KG1 (cell line): ENCODE measurements around the gene FGF22.

Experiments used
- DNase-seq: peaks from one replicate; lab custom pipeline; 2025; lab: John Stamatoyannopoulos, UW

Gene FGF22

DNA sequence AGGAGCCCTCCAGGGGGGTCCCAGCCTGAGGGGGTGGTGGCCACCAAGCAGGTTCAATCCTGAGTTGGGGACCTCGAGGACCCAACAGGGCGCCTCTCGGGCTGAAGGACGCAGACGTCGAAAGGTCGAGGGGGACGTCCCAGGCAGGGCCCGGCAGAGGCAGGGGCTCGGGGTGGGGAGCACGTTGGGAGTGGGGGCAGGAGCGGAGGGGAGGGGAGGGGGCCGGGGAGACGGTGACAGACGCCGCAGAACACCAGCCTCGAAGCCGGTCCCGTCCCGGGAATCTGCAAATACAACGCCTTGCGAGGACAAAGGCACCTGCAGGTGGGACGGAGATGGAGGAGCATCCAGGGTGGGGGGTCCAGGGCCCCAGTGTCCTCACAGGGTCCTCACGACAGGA is 4.1 kb downstream of the FGF22 start:
- DNase-seq: no peak

DNA sequence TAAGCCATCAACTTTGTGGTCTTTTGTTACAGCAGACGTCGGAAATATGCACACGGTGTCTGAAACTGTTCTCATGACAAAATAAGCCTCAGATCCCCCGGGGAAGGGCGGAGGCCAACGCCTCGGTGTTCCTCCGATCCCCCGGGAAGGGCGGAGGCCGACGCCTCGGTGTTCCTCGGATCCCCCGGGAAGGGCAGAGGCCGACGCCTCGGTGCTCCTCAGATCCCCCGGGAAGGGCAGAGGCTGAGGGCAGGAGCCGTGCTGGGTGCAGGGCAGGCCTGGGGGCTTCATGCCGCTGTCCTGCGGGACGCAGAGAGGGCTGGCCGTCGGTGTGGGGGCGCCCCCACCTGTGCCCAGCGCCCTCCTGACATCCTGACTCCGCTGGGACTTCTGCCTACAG is 4.7 kb downstream of the FGF22 start:
- no peak for DNase-seq

GRCh38 chr19:644789-645188 is 5.1 kb downstream of the FGF22 start:
- no peak for DNase-seq

DNA sequence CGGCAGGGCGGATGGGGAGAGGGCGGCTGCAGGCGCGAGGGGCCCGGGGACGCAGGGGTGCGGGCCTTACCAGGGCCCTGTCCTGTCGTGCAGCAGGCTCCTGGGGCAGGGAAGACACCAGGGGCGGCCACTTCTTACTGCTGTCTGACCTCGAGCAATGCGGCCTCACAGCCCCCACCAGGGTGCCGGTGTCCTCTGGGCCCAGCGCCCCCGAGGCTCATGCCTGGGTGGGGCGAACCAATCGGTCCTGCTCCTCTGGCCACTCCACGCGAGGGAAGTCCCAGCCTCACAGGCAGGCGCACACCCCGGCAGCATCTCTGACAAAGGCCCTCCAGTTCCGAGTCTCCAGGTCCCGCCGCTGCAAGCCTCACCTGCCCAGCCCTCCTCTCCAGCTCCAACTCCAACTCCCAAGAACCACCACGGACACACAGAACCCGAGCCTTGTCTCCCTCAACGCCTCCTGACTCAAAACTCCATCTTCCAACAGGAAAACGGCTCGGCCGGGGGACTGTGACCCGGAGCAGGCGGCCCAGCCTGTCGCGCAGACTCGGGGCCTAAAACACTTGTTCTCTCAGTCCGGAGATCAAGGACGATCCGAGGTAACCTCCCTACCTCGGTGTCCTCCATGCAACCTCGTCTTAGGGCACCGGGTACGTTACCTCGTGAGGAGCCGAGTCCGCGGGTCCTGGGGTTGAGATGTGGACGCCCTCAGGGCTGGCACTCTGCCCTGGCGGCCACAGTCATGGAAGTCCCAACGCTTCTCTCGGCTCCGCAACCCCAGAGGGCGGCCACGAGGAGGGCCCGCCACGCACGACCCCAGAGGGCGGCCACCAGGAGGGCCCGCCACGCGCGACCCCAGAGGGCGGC is 6.5 kb downstream of the FGF22 start:
- no peak for DNase-seq

GRCh38 chr19:646779-647565 is 7.3 kb downstream of the FGF22 start:
- no peak for DNase-seq

GRCh38 chr19:647566-648284 is 8.0 kb downstream of the FGF22 start:
- DNase-seq: no peak

DNA sequence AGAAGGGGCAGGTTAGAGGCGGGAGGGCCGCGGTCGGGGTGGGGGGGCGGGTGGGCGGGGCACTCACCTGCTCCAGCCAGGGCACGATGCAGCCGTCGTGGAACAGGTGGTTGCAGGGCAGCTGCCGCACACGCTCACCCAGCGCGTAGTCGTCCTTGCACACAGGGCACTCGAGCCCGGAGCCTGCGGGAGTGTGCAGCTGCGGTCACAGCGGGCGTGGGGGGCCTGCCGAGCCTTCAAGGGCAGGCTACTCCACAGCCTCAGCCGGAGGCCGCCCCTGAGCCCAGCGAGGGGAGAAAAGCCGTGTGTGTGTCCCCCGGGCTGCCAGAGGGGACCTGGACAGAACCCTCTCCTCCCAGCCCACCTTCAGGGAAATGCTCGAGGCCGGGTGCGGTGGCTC is 8.6 kb downstream of the FGF22 start:
- DNase-seq: no peak

DNA sequence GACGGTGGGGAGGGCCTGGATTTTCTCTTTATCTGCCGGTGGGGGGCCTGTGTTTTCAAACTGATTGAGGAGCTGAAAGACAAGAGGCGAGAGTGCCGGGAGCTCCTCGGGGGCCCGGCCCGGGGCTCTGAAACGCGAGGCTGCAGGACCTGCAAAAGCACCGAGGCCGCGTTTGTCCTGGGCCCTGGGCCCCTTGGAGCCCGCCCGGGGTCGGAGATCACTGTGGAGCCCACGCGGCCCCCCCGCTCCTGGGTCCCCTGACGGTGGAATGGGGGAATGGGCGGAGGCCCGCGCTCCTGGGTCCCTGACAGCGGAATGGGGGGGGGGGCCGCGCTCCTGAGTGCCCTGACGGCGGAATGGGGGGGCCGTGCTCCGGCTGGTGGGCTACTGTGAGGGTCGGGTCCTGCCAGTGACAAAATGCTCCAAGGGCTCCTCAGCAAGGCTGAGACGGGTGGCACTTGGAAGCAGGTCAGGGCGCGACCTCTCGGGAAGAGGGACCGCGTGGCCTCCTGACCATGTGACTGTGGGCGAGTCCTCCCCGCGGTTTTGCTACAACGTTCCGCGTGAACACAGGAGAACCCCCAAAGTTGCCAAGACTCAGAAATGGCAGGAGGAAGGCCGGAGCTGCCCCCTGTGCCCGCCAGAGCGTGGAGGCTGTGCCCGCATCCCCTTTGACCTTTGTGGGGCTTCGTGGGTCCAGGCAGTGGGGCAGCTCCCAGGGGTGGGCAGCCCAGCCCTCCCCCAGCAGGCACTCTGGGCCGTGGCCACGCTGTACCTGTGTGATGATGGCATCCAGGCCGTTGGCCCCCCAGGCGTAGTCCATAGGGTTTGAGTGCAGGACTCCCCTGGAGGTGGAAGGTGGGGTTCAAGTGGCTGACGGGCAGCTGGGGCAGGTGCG is 9.5 kb downstream of the FGF22 start:
- no peak for DNase-seq

- no peak for DNase-seq
Observed at GRCh38 chr19:650121-650520, 10.4 kb downstream of the FGF22 start.

DNA sequence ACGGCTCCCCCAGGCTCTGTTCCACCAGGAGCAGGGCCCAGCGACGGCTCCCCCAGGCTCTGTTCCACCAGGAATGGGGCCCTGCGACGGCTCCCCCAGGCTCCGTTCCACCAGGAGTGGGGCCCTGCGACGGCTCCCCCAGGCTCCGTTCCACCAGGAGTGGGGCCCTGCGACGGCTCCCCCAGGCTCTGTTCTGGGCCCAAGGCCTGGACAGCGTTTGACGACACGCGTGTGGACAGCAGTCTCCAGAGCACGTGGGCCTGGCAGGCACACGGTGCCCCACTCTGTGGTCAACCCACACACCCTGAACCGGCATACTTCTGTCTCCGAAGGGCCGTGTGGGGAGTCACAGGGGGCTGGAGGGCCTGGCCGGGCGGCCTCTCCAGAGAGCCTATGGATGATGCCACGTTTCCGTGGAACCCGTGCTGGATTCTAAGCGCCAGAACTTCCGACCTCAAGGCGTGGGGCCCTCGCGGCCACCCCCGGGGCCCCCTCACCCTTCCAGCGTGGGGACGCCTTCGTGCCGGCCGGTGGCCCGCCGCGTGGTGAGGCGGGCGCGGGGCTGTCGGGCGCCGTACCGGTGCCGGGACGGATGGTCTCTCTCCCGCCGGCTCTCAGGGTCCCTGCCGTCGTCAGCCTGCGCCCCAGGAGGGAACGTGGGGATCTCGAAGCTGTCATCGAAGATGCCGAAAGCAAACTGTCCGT is 11.6 kb downstream of the FGF22 start:
- DNase-seq: no peak

- DNase-seq: no peak
Observed at GRCh38 chr19:651991-652390, 12.3 kb downstream of the FGF22 start.

DNA sequence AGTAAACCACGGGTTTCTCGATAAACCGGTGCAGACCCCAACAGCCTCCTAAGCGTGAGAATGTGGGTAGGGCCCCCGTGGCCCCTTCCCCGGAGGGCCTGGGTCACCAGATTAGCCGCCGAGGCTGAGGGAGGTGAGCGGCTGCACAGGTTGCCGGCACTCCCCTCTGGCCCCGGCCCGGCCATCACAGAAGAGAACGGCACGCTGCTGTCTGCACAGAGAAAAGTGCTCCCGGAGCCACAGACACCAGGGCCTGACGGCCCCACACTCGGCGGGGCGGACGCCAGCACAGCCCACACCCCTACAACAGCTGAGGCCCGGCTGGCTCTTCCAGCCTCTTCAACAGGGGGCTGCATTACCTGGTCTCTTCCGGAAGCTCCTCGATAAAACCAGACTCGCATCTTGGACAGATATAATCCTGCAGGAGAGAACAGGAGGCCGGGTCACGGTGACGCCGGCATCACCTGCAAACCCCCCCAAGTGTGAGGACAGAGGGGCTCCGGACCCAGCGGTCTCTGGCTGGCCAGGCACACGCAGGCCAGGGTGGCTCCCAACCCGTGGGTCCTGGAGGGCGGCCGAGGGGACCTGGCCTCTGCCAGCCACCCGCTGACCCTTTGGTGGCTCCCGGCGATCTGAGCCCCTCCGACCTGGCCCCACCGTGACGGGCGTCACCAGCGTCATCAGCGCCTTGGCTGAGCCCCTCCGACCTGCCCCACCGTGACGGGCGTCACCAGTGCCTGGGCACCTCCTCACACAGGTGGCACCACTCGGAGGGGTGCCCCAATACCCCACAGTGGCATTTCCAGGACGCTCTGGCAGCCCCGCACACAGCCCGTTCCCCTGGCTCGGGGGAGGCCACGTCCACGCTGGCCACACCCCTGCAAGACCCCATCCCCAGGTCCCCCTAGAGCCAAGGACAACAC is 13.0 kb downstream of the FGF22 start:
- no peak for DNase-seq

- DNase-seq: no peak
Observed at GRCh38 chr19:653425-653824, 13.7 kb downstream of the FGF22 start.

- no peak for DNase-seq
Observed at GRCh38 chr19:655691-656090, 16.0 kb downstream of the FGF22 start.

- no peak for DNase-seq
Observed at GRCh38 chr19:656751-657559, 17.3 kb downstream of the FGF22 start.

DNA sequence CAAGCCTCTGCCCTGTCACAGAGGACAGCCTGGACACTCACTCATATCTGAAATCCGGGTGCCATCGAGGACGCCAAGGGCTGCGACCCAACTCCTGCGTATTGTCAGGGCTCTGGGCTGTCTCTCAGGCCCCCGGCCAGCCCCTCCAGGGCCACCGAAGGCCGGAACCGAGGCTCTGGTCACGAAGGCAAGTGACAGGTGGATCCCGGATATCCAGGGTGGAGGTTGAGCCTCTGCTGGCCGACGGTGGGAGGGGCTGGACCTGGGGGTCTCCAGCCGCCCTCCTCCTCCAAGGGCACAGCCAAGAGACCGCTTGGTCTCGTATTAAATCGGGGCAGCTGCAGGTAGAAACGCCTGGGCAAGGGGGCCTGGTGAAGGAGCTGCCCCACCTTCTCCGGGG is 17.9 kb downstream of the FGF22 start:
- DNase-seq: no peak

- DNase-seq: no peak
Observed at GRCh38 chr19:658059-658839, 18.6 kb downstream of the FGF22 start.
